H1 (cell line): Measurements from ENCODE around the gene THOP1. TPM values are rescaled to one million over a fixed set of nuclear protein-coding genes. Genes with fewer than 3 reads are reported as not detected.

Source experiments
- CTCF ChIA-PET: fragments of 300-600 bp; sonication (Branson Sonifier 250); formaldehyde crosslinking; loops from one replicate; lab custom pipeline; 2021; ENCODE audit not compliant: partially characterized antibody; lab: Charles Lee
- POLR2A ChIA-PET: fragments of 300-600 bp; sonication (Branson Sonifier 250); formaldehyde crosslinking; loops from one replicate; lab custom pipeline; 2021; ENCODE audit warnings: inconsistent platforms; ENCODE audit not compliant: partially characterized antibody; lab: Charles Lee
- DNase-seq, 2 experiments: peaks; one replicate each; pipeline versions ENCODE4 v3.0.0 to v3.0.0-alpha.2; 2010 to 2022; ENCODE audit warnings: low spot score in 2 of 2, low read depth in 1 of 2, mixed read lengths in 1 of 2
- FAIRE-seq: peaks from 2 replicates; lab custom pipeline; 2011; peaks lifted over from hg19 to GRCh38; lab: Jason Lieb, UNC
- H2AFZ ChIP-seq: 2 replicates; pipeline ENCODE4 v1.8.1; 2012; ENCODE audit warnings: low read length, inconsistent platforms
- H2AK5ac ChIP-seq: 2 replicates; pipeline ENCODE4 v1.6.1; 2013; ENCODE audit warnings: low read depth, low read length
- H2BK120ac ChIP-seq: replicated peaks from 2 replicates; pipeline ENCODE3; 2013; ENCODE audit warnings: low read depth, low read length, inconsistent platforms
- H2BK12ac ChIP-seq: 2 replicates; pipeline ENCODE4 v1.6.1; 2013; ENCODE audit warnings: low read depth, low read length
- H2BK15ac ChIP-seq: 2 replicates; pipeline ENCODE4 v1.6.1; 2013; ENCODE audit warnings: low read length
- H2BK20ac ChIP-seq: 2 replicates; pipeline ENCODE4 v1.6.1; 2013; ENCODE audit warnings: low read length
- H2BK5ac ChIP-seq: 2 replicates; pipeline ENCODE4 v1.6.1; 2013; ENCODE audit warnings: low read depth, low read length
- H3K14ac ChIP-seq: 2 replicates; pipeline ENCODE4 v1.6.1; 2013; ENCODE audit warnings: inconsistent platforms; ENCODE audit not compliant: insufficient read length
- H3K18ac ChIP-seq: 2 replicates; pipeline ENCODE4 v1.6.1; 2013; ENCODE audit warnings: low read length; ENCODE audit errors: extremely low read depth
- H3K23ac ChIP-seq: 2 replicates; pipeline ENCODE4 v1.6.1; 2013; ENCODE audit warnings: inconsistent platforms; ENCODE audit not compliant: insufficient read length
- H3K23me2 ChIP-seq: 2 replicates; pipeline ENCODE4 v1.6.1; 2013; ENCODE audit warnings: low read depth, low read length
- H3K27ac ChIP-seq: 2 replicates; pipeline ENCODE4 v1.6.1; 2011; ENCODE audit warnings: low read depth, low read length, inconsistent platforms
- H3K27me3 ChIP-seq, 4 experiments: replicated peaks in 1 of 4; 1 replicate in 1 of 4; 2 replicates in 3 of 4; pipeline versions ENCODE4 v1.6.1 to v1.8.1; 2011 to 2013; ENCODE audit warnings: low read length in 3 of 4, mild to moderate bottlenecking in 3 of 4, inconsistent platforms in 2 of 4, mixed read lengths in 2 of 4, moderate library complexity in 1 of 4; ENCODE audit not compliant: control insufficient read depth in 3 of 4, insufficient read depth in 3 of 4; ENCODE audit errors: extremely low read depth in 1 of 4
- H3K36me3 ChIP-seq, 4 experiments: 2 replicates each; pipeline versions ENCODE4 v1.6.1 to v1.8.1; 2011 to 2013; ENCODE audit warnings: mild to moderate bottlenecking in 4 of 4, low read length in 3 of 4, moderate library complexity in 2 of 4, control low read depth in 1 of 4, inconsistent platforms in 1 of 4; ENCODE audit not compliant: insufficient read depth in 4 of 4, control insufficient read depth in 2 of 4
- H3K4ac ChIP-seq: replicated peaks from 2 replicates; pipeline ENCODE3; 2013; ENCODE audit warnings: low read length, low read depth, mixed read lengths, inconsistent platforms; ENCODE audit not compliant: insufficient read length
- H3K4me1 ChIP-seq, 4 experiments: replicated peaks in 1 of 4; 1 replicate in 1 of 4; 2 replicates in 3 of 4; pipeline versions ENCODE4 v1.6.1 to v1.8.1; 2011 to 2013; ENCODE audit warnings: low read length in 3 of 4, inconsistent platforms in 2 of 4, mixed read lengths in 1 of 4; ENCODE audit not compliant: insufficient read depth in 4 of 4, control insufficient read depth in 3 of 4
- H3K4me2 ChIP-seq, 2 experiments: 2 replicates each; pipeline versions ENCODE4 v1.6.1 to v1.8.1; 2011 to 2013; ENCODE audit warnings: low read depth in 2 of 2, low read length in 2 of 2, control low read depth in 1 of 2, inconsistent platforms in 1 of 2, mild to moderate bottlenecking in 1 of 2; ENCODE audit not compliant: insufficient read depth in 1 of 2
- H3K4me3 ChIP-seq, 4 experiments: fragments of 200-600, 300-600 bp in 1 of 4; sonication (generic), shearing (Covaris generic), sonication (Bioruptor Twin) in 1 of 4; 2 replicates each; pipeline versions ENCODE4 v1.5.1 to v1.8.1; 2011 to 2016; ENCODE audit warnings: low read length in 4 of 4, low read depth in 3 of 4, control low read depth in 2 of 4, inconsistent platforms in 2 of 4, mild to moderate bottlenecking in 2 of 4, mixed read lengths in 1 of 4, moderate library complexity in 1 of 4; ENCODE audit not compliant: insufficient read depth in 2 of 4; ENCODE audit errors: extremely low read depth in 1 of 4
- H3K56ac ChIP-seq: replicated peaks from 2 replicates; pipeline ENCODE3; 2013; ENCODE audit warnings: low read depth, mild to moderate bottlenecking, mixed read lengths, low read length, inconsistent platforms; ENCODE audit not compliant: insufficient read length
- H3K79me1 ChIP-seq: 2 replicates; pipeline ENCODE4 v1.6.1; 2013; ENCODE audit warnings: low read depth, low read length, control low read depth
- H3K79me2 ChIP-seq, 2 experiments: 2 replicates each; pipeline versions ENCODE4 v1.6.1 to v1.8.1; 2012 to 2013; ENCODE audit warnings: low read length in 2 of 2, mild to moderate bottlenecking in 2 of 2, inconsistent platforms in 1 of 2; ENCODE audit not compliant: insufficient read depth in 2 of 2, control insufficient read depth in 1 of 2
- H3K9ac ChIP-seq, 4 experiments: replicated peaks in 1 of 4; 1 replicate in 1 of 4; 2 replicates in 3 of 4; pipeline versions ENCODE4 v1.6.1 to v1.8.1; 2011 to 2013; ENCODE audit warnings: low read depth in 3 of 4, low read length in 3 of 4, control low read depth in 2 of 4, mild to moderate bottlenecking in 2 of 4, moderate library complexity in 2 of 4, inconsistent platforms in 1 of 4; ENCODE audit errors: extremely low read depth in 1 of 4
- H3K9me3 ChIP-seq, 2 experiments: 2 replicates each; pipeline versions ENCODE4 v1.6.1 to v1.8.1; 2012 to 2013; ENCODE audit warnings: mild to moderate bottlenecking in 2 of 2, moderate library complexity in 2 of 2, control low read depth in 1 of 2, inconsistent platforms in 1 of 2, low read depth in 1 of 2, low read length in 1 of 2, mixed read lengths in 1 of 2; ENCODE audit not compliant: insufficient read depth in 2 of 2
- H4K20me1 ChIP-seq, 2 experiments: replicated peaks in 1 of 2; 2 replicates each; pipeline versions ENCODE3 to v1.8.1; 2011 to 2013; ENCODE audit warnings: inconsistent platforms in 2 of 2, low read length in 2 of 2, mild to moderate bottlenecking in 1 of 2; ENCODE audit not compliant: insufficient read depth in 2 of 2, control insufficient read depth in 1 of 2
- H4K5ac ChIP-seq: 2 replicates; pipeline ENCODE4 v1.6.1; 2013; ENCODE audit warnings: low read length, low read depth, mixed read lengths, inconsistent platforms; ENCODE audit not compliant: insufficient read length
- H4K8ac ChIP-seq: 2 replicates; pipeline ENCODE4 v1.8.0; 2013; ENCODE audit warnings: mild to moderate bottlenecking, moderate library complexity, low read length, inconsistent platforms; ENCODE audit not compliant: insufficient read depth; ENCODE audit errors: extremely low read depth
- H4K91ac ChIP-seq: replicated peaks from 2 replicates; pipeline ENCODE3; 2013; ENCODE audit warnings: low read length, mixed read lengths, inconsistent platforms; ENCODE audit not compliant: insufficient read length
- WGBS, 2 experiments: shearing (Covaris generic) in 1 of 2; methylation state at CpG; one replicate each; pipeline versions ENCODE4 v1.1.6 to v1.1.7; 2013 to 2015; ENCODE audit warnings: low lambda C conversion rate in 2 of 2, mixed read lengths in 2 of 2, inconsistent platforms in 1 of 2, low coverage in 1 of 2, missing lambda C conversion rate in 1 of 2; ENCODE audit not compliant: insufficient replicate concordance in 2 of 2, insufficient coverage in 1 of 2, insufficient read length in 1 of 2; ENCODE audit errors: extremely low coverage in 1 of 2, missing lambda C conversion rate in 1 of 2; 5-methylcytosine and 5-hydroxymethylcytosine counted together
- polyA plus RNA-seq, 7 experiments: library from polyadenylated mRNA; depleted of rRNA in 3 of 7; stranded (reverse) in 5 of 7; unstranded in 2 of 7; fragments of >200 nt in 5 of 7; fragments of 200-250 nt in 2 of 7; gene quantifications; 1 replicate in 5 of 7; 2 replicates in 1 of 7; 4 replicates in 1 of 7; pipeline versions ENCODE4 v1.2.1 to v1.2.3, GENCODE V29; 2011 to 2013; ENCODE audit warnings: missing spikeins in 2 of 7, mixed read lengths in 2 of 7
- total RNA-seq: library from RNA; stranded (reverse); fragmentation: NEBNext Ultra II Directional; extraction: Animal tissue kit (Norgen Biotek cat#: 25700); gene quantifications from 2 replicates; pipeline ENCODE4 v1.2.1, GENCODE V29; 2021

Gene THOP1
- total and polyA plus RNA-seq, 2 of the 8 experiments (the other 6 are each of a cell fraction or from before 2014, with no cell fraction given), result 136 to 159 TPM

GRCh38 chr19:2793126-2793525 is 7.8 kb downstream of the THOP1 start:
- Histone ChIP-seq H2BK12ac (no peak overlapping the region), H4K20me1 (peaks cover 2 to 28% of the 10 kb centered on the region in 2 experiments), H3K4me2 (no peak overlapping the region), H4K91ac (no peak overlapping the region), H3K4ac (no peak overlapping the region), H3K79me2 (peaks cover 0 to 20% of the 10 kb centered on the region in 2 experiments; a peak in 2 of 4 replicates), H3K4me1 (no peaks in the 10 kb centered on the region; a peak in 1 of 7 replicates), H3K27ac (no peak overlapping the region), H2BK5ac (no peak overlapping the region), H3K23ac (no peak overlapping the region), H3K36me3 (peaks cover 23 to 66% (median 51%) of the 10 kb centered on the region in 4 experiments), H3K4me3 (no peak overlapping the region), H3K9ac (no peak overlapping the region), H4K8ac (no peak overlapping the region), H3K56ac (no peak overlapping the region), H3K18ac (no peak overlapping the region), H4K5ac (no peak overlapping the region), H3K9me3 (no peaks in the 10 kb centered on the region), H3K79me1 (peaks cover 10% of the 10 kb centered on the region), H2AK5ac (no peak overlapping the region), H3K14ac (no peak overlapping the region), H2BK120ac (no peak overlapping the region), H3K23me2 (no peaks in the 10 kb centered on the region), H3K27me3 (no peaks in the 10 kb centered on the region; a peak in 1 of 7 replicates), H2BK15ac (no peak overlapping the region), H2AFZ (no peak overlapping the region), H2BK20ac (no peak overlapping the region)
- ChIA-PET POLR2A (interaction anchor here (1.2 kb wide), 1 partner anchor 18 kb away, joined by 3 read pairs; no protein-coding TSS in a partner anchor), CTCF (interaction anchor here (0.9 kb wide), 1 partner anchor 145 kb away, joined by 4 read pairs; no protein-coding TSS in a partner anchor)
- DNase-seq (no peak), FAIRE-seq (no peak)
- WGBS, 2 experiments, result 94% methylated on average over 7 of the region's 7 CpGs; no CpG with 5 or more reads in 1 of the 2 experiments
